ENCODE results near the gene TMCC1.

DNA sequence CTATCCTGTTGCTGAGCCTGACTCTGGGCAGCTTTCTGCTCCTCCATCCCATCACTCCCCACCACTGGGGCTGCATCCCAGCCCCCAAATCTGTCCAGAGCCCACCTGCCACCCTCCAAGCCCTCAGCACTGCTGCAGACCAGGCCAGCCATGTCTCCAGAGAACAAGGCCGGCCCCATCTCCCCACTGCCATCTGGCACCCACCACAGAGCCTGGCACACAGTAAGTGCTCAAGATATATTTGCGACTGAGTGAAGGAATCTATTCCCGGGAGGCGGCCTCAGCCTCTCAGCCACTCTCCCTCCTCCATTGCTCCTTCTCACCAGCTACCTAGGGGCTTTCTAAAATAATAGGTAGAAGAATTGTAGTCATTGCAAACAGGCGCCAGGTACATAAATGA is 291.8 kb downstream of the TMCC1 start:
- no peak for TF ChIP-seq POLR2A (IDR thresholded peaks at IDR 0.05)
- TF ChIP-seq, protein P1, sequence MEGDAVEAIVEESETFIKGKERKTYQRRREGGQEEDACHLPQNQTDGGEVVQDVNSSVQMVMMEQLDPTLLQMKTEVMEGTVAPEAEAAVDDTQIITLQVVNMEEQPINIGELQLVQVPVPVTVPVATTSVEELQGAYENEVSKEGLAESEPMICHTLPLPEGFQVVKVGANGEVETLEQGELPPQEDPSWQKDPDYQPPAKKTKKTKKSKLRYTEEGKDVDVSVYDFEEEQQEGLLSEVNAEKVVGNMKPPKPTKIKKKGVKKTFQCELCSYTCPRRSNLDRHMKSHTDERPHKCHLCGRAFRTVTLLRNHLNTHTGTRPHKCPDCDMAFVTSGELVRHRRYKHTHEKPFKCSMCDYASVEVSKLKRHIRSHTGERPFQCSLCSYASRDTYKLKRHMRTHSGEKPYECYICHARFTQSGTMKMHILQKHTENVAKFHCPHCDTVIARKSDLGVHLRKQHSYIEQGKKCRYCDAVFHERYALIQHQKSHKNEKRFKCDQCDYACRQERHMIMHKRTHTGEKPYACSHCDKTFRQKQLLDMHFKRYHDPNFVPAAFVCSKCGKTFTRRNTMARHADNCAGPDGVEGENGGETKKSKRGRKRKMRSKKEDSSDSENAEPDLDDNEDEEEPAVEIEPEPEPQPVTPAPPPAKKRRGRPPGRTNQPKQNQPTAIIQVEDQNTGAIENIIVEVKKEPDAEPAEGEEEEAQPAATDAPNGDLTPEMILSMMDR (IDR thresholded peaks at IDR 0.05), result no peak
